Measurements from ENCODE around the gene CDKAL1.

CDKAL1 gene

DNA sequence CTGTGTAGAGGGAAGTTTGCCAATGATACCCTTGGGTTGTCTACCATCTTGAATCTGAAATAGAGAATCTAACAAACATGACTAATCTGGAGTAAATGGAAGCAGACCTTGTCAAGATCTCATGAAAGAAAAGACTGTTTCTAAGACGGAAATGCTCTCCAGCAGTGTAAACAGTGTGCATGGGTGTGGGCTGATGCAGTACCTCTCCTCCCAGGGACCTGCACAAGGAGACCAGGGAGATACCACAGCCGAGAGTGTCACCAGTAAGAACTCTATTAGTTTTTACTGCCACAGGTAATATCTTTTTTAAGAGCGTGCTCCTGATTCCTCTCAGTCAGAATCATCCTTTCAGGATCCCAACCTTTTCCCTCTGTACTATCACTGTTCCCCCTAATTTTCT, 546.0 kb downstream of the CDKAL1 start:
- TF ChIP-seq, protein P1, sequence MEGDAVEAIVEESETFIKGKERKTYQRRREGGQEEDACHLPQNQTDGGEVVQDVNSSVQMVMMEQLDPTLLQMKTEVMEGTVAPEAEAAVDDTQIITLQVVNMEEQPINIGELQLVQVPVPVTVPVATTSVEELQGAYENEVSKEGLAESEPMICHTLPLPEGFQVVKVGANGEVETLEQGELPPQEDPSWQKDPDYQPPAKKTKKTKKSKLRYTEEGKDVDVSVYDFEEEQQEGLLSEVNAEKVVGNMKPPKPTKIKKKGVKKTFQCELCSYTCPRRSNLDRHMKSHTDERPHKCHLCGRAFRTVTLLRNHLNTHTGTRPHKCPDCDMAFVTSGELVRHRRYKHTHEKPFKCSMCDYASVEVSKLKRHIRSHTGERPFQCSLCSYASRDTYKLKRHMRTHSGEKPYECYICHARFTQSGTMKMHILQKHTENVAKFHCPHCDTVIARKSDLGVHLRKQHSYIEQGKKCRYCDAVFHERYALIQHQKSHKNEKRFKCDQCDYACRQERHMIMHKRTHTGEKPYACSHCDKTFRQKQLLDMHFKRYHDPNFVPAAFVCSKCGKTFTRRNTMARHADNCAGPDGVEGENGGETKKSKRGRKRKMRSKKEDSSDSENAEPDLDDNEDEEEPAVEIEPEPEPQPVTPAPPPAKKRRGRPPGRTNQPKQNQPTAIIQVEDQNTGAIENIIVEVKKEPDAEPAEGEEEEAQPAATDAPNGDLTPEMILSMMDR (IDR thresholded peaks at IDR 0.05; ENCODE audit: borderline replicate concordance, insufficient read depth, low read depth, low read length), result no peak
- H3K4me3 ChIP-seq (ENCODE audit: low read depth, low read length), result no peak overlapping the region

DNA sequence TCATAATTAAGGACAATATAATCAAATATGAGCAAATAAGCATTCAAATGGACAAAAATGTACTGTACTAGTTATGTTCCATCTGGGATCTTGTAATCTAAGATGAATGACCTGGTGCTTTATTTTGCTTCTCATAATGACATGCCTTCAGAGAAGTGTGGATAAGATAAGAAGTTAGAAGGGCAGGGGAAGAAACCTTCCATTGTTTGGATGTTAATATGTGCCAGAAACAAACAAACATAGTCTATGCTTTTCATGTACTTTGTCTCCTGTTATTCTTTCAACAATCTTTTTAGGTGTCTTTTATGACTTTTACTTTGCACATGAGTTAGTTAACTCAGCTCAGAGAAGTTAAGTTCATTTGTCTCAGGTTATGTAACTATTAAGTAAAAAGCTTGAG, 547.8 kb downstream of the CDKAL1 start:
- H3K4me3 ChIP-seq (ENCODE audit: low read depth, low read length), result no peak overlapping the region
- TF ChIP-seq, protein P1 (IDR thresholded peaks at IDR 0.05; ENCODE audit: borderline replicate concordance, insufficient read depth, low read depth, low read length), result no peak

DNA sequence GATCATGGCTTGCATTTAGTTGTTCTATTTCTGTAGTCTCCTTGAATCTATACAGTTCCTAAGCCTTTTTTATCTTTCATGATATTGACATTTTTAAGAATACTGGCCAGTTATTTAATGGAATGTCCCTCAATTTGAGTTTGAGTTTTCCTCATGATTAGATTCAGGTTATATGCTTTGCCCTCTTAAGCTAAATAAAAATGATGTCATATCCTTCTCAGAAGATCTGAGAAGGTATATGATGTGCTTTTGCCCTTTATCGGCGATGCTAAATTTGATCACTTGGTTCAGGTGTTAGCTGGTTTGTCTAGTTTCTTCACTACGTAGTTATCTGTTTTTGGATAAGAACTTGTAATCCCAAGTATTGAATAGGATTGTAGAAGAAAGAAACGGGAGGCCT, 549.5 kb downstream of the CDKAL1 start:
- TF ChIP-seq, protein P1 (IDR thresholded peaks at IDR 0.05; ENCODE audit: borderline replicate concordance, insufficient read depth, low read depth, low read length), result no peak
- no peak overlapping the region for H3K4me3 ChIP-seq (ENCODE audit: low read depth, low read length)

DNA sequence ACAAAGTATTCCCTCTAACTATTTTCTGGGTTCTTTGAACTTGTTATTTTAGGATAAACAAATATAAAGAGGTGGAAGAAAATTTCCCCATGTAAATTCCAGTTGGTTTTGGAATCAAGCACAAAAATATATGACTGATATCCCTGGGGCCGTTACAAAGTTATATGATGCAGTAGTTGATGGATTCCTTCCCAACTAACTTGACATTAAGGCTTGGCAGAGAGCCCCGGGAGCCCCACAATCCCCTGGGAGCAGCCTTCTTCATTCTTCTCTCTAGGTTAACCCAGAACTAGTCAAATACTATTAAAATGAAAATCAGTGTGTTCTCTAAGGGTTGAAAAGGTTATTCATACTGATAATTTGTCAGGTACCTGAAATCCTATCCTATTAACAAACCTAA, 550.4 kb downstream of the CDKAL1 start:
- TF ChIP-seq, protein P1 (IDR thresholded peaks at IDR 0.05; ENCODE audit: borderline replicate concordance, insufficient read depth, low read depth, low read length), result no peak
- no peak overlapping the region for H3K4me3 ChIP-seq (ENCODE audit: low read depth, low read length)

DNA sequence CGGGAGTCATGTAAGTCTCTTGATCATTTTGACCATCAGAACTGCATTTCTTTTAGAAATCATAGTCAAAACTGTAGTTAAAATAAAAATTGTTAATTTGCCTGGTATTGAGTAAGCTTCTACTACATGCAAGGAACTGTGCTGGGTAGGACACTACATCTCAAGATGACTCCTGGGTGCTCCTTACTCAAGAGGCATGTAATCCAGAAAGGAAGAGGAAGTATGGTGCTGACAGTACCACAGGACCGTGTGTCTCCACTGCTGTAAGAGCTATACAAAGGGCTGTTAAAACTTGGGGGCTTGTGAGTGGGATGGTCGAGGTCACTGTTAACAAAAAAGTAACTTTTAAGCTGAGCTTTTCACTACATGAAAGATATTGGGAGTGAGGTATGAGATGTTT, 551.0 kb downstream of the CDKAL1 start:
- TF ChIP-seq, protein P1 (IDR thresholded peaks at IDR 0.05; ENCODE audit: borderline replicate concordance, insufficient read depth, low read depth, low read length), result no peak
- no peak overlapping the region for H3K4me3 ChIP-seq (ENCODE audit: low read depth, low read length)

DNA sequence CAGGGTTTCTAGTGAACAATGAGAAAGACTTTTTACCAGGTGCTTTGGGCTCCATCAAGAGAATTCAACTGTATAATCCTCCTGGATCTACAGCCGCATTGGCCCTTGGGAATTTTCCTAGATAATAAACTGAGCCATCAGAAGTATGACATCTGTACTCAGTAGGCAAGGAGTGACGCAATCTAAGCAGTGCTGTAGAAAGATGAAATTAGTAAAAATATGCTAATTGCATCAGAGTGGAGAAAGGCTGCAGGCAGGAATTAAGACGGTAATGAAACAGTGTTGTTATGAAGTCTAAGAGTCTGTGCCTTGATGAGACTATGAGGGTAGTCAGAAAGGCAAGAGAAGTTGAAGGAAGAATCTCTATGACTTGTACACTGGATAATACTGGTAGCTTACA, 551.4 kb downstream of the CDKAL1 start:
- TF ChIP-seq, protein P1 (IDR thresholded peaks at IDR 0.05; ENCODE audit: borderline replicate concordance, insufficient read depth, low read depth, low read length), result no peak

DNA sequence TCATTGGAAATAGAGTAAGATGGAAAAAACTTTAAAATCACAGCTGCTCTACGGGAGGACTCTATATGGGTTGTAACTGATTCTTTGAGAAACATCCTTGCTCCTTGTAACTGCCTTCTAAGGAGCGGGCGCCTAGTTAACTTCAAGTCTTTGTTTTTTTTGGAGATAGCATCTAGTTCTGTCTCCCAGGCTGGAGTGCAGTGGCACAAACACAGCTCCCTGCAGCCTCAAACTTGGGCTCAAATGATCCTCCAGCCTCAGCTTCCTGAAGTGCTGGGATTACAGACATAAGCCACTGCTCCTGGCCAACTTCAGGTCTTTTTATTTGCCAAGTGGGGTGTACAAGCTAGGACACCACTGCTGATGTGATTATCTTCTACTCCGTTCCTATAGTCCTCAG, 552.9 kb downstream of the CDKAL1 start:
- TF ChIP-seq, protein P1 (IDR thresholded peaks at IDR 0.05; ENCODE audit: borderline replicate concordance, insufficient read depth, low read depth, low read length), result no peak
- H3K4me3 ChIP-seq (ENCODE audit: low read depth, low read length), result no peak overlapping the region

More for the DNA sequence above, 551.4 kb downstream of the CDKAL1 start:
- no peak overlapping the region for H3K4me3 ChIP-seq (ENCODE audit: low read depth, low read length)
